GM19099 (cell line): ENCODE results near the gene CBL.

Source experiments
- POLR2A ChIP-seq: IDR thresholded peaks from 3 replicates; pipeline ENCODE4 v1.6.1; 2011; ENCODE audit warnings: low read depth; ENCODE audit not compliant: insufficient read length; ENCODE audit errors: extremely low read depth

Gene CBL

DNA sequence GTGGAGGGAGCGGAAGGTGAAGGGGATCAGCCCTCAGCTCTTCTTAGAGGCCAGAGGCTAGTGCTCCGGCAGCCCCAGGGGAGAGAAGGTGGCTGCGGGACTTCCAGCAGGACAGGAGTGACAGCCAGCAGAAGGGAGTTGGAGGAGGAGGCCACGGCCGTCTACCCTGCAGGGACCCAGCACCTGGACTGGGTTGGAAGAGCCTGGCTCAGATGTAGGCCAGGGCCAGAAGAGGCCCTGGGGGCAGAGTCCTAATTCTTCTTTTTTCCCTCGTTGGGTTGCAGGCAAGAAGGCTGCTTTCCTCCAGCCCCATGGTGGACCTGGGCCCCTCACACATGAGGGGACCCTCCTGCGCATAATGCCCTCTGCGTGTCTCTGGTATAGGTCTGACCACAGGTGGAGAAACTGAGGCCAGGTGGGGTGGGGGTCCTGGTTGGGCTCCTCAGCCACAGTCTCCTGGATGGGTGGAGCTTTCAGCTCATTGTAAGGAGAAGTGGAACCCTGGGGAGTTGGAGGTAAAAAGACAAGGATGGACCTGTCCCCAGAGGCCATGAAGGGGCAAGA is 113.1 kb downstream of the CBL start:
- TF ChIP-seq POLR2A, result peak; percentile 5

- no peak for TF ChIP-seq POLR2A
Measured at GRCh38 chr11:119319700-119320239, 113.6 kb downstream of the CBL start.

- no peak for TF ChIP-seq POLR2A
Measured at GRCh38 chr11:119320240-119320775, 114.2 kb downstream of the CBL start.

DNA sequence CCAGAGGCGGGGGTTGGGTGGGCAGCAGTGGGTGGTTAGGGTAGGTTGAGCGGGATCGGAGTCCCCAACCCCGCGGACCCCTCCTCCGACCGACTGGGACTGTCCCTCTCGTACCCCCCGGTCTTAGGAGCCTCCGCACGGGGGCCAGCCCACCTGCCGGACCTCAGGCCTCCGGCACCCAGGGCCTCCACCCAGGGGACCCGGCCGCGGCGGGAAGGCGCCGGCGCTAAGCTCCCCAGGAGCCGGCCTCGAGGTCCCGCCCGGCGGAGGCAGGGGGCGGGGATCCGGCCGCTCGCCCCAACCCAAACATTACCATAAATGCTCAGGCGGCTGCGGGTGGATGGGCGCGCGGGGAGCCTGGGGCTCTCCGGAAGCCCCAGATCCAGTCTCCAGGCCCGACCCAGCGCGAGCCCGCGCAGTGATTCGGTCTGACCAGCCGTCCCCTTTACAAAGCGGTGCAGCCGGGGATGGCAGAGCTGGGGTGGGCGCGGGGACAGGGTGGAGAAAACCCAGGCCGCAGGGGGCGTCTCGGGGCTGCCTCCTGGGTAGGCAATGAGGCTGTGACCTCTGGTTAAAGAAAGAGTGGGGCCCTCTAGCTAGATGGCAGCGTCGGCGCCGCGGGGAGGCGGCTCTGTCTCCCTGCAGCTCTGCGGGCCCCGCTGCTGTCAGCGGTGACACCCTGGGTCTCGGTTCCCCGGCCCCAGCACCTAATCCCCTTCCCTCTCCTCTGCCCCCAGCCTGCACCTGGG is 114.8 kb downstream of the CBL start:
- TF ChIP-seq POLR2A, result peak; percentile 77

DNA sequence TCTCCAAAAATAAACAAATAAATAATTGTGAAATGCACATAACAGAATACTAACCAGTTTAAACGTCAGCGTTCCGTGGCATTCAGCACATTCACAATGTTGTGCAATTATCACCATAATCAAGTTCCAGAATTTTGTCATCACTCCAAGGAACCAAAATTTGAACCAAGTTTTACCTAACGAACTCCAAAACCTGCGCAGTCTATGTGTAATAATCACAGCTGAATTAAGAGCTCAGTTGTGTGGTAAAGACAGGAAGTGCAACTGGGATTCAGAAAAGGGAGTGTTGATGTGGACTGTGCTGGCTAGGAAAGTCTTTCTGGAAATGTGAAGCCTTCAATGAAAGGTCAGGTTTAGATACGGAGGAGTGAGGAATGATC is 116.2 kb downstream of the CBL start:
- TF ChIP-seq POLR2A, result no peak

GRCh38 chr11:119322921-119323531 is 116.9 kb downstream of the CBL start:
- TF ChIP-seq POLR2A, result no peak

- TF ChIP-seq POLR2A, result no peak
Measured at GRCh38 chr11:119323532-119324033, 117.4 kb downstream of the CBL start.

- no peak for TF ChIP-seq POLR2A
Measured at GRCh38 chr11:119324189-119324588, 118.0 kb downstream of the CBL start.

DNA sequence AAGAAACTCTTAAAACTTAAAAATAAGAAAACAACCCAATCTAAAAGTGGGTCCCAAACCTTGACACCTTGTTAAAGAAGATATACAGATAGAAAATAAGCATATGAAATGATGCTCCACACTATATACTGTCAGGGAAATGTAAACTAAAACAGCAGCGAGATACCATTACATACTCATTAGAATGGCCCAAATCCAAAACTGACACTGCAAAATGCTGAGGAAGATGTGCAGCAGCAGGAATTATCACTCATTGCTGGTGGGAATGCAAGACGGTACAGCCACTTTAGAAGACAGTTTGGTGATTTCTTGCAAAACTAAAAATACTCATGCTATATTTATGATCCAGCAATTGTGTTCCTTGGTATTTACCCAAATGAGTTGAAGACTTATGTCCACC is 123.2 kb downstream of the CBL start:
- TF ChIP-seq POLR2A, result no peak

GRCh38 chr11:119330237-119330636 is 124.1 kb downstream of the CBL start:
- no peak for TF ChIP-seq POLR2A

GRCh38 chr11:119332111-119332765 is 126.1 kb downstream of the CBL start:
- no peak for TF ChIP-seq POLR2A

GRCh38 chr11:119334174-119334930 is 128.2 kb downstream of the CBL start, which contains the start of gene RNF26:
RNF26 (plus strand) TSS chr11:119334527; CDS start chr11:119335123, 596 bp downstream.
- TF ChIP-seq POLR2A, result peak; percentile 78

DNA sequence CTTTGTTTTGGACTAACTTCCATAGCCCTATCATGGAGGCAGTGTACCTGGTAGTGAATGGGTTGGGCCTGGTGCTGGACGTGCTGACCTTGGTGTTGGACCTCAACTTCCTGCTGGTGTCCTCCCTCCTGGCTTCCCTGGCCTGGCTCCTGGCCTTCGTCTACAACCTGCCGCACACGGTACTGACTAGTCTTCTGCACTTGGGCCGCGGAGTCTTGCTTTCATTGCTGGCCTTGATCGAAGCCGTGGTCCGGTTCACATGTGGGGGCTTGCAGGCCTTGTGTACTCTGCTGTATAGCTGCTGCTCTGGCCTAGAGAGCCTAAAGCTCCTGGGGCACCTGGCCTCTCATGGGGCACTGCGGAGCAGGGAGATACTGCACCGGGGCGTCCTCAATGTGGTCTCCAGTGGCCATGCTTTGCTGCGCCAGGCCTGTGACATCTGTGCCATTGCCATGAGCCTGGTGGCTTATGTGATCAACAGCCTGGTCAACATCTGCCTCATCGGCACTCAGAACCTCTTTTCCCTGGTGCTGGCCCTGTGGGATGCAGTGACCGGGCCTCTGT is 129.0 kb downstream of the CBL start:
- no peak for TF ChIP-seq POLR2A

DNA sequence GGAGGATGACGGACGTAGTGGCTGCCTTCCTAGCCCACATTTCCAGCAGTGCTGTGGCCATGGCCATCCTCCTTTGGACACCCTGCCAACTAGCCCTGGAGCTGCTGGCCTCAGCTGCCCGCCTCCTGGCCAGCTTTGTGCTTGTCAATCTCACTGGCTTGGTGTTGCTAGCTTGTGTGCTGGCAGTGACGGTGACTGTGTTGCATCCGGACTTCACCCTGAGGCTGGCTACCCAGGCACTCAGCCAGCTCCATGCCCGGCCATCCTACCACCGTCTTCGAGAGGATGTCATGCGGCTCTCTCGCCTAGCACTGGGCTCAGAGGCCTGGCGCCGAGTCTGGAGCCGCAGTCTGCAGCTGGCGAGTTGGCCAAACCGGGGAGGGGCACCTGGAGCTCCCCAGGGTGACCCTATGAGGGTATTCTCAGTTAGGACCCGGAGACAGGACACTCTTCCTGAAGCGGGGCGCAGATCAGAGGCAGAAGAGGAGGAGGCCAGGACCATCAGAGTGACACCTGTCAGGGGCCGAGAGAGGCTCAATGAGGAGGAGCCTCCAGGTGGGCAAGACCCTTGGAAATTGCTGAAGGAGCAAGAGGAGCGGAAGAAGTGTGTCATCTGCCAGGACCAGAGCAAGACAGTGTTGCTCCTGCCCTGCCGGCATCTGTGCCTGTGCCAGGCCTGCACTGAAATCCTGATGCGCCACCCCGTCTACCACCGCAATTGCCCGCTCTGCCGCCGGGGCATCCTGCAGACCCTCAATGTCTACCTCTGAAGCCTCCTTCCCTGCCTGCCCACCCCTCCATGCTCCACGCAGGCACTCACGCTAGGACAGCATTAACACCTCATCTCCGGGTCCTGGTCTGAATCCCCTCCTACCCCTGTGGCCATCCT is 129.8 kb downstream of the CBL start:
- TF ChIP-seq POLR2A, result no peak
